Measurements from ENCODE around the gene EPHB3.

DNA sequence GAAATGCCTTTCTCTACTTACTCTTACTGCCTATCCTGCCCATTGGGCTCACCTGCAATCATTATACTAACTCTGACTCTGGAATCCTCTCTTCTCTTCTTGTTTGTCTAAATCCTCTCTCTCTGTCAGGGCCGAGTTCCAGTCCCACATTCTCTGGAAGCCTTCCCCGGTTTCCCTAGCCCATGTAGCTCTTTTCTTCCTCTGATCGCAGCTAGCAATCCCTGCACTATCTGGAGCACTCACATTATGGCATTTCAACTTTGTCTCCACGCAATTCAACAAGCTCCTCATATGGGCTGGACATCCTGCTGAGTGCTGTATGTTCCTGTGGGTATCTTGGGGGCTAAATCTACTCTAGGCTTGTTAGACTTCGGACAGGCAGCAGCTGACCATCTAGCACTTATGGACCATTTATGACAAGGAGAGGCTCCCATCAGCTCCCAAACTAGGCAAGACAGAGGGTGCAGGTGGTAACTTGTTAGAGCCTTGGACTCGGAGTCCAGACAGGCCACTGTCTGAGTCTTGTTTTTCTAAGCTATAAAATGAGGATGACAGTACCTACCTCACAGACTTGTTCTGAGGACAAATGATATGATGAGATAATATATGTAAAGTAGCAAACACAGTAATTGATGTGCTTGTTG is 58.3 kb downstream of the EPHB3 start:
- TF ChIP-seq CTCF (IDR thresholded peaks at IDR 0.05) (no peak), POLR2A (IDR thresholded peaks at IDR 0.05) (no peak)
